GM18517 (cell line): ENCODE measurements around the gene LDHAL6B.

Experiments
- ATAC-seq: cut with Tn5 transposase; IDR thresholded peaks from one replicate; pipeline ENCODE4 v1.9.1; 2021; ENCODE audit warnings: mild to moderate bottlenecking, moderate library complexity; ENCODE audit not compliant: unreplicated experiment

Gene LDHAL6B

GRCh38 chr15:59176653-59177316 is 29.9 kb upstream of the LDHAL6B start:
- no peak for ATAC-seq

GRCh38 chr15:59177317-59177660 is 29.4 kb upstream of the LDHAL6B start:
- ATAC-seq: no peak

DNA sequence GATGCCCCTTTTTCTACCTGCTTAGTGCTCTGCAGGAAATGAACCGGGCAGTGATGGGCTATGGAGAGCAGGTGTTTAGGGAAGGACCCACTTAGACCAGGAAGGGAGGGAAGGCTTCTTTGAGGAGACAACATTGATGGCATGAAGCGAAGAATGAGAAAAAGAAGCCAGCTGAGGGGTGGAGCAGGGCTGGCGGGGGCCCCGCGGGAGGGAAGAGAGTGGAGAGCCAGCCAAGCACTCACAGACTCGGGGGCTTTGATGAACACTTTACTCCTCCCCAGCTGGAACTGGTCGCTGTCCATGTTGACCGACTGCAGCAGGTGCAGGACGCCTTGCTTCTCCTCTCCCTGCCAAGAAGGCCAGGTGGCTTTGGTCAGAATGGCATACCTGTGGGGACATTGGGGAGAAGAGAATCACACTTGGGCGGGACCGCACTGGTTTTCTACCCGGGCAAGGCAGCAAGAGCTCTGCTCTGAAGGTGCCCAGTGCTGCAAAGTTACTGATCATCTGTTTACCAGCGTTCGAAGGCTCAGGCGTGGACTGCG is 28.4 kb upstream of the LDHAL6B start:
- no peak for ATAC-seq

GRCh38 chr15:59179717-59180116 is 26.9 kb upstream of the LDHAL6B start:
- ATAC-seq: no peak

DNA sequence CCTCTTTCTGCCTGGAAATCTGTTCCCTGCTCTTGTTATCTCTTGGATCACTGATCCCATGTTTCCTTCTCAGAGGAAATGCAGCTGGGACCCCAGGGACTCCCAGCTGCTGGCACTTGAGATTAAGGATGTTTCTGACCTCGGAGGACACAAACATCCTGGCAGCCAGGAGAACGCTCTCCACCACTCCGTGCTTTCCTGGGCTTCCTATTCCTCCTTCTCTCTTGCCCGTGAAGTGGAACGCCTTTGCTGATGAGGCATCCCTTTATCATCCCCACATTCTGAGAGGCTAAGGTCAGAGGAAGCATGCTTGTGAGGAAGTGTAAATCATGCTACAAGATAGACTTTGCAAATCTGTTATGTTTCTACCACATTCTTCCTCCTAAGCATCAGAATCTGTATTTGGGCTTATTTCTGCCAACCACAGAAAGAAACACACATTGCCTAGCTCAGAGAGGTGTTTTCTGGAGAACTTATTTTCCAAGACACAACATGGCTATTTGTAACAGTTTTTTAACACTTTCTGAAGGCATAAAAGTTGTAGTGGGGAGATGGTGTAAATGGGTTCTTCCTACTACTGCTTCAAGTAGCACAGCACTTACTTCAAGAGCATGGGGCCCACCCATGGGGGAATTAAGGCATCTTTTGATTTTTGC is 25.6 kb upstream of the LDHAL6B start:
- ATAC-seq: no peak

DNA sequence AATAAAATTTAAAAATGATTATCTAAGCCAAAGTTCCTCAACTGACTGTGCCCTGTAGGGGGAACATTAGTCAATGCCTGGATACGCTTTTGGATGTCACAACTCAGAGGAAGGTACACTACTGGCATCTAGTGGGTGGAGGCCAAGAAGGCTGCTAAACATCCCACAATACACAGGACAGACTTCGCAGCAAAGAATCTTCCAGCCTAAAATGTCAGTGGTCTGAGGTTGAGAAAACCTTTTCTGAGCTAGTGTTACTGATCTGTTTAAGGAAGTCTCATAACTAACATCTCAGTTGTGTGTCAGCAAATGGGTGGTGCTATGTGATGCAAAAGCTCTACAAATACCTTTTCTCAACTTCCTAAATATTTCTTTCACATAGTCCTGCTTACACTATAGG is 20.9 kb upstream of the LDHAL6B start:
- no peak for ATAC-seq

- ATAC-seq: no peak
These were observed 20.1 kb upstream of the LDHAL6B start for GRCh38 chr15:59186501-59186900.

DNA sequence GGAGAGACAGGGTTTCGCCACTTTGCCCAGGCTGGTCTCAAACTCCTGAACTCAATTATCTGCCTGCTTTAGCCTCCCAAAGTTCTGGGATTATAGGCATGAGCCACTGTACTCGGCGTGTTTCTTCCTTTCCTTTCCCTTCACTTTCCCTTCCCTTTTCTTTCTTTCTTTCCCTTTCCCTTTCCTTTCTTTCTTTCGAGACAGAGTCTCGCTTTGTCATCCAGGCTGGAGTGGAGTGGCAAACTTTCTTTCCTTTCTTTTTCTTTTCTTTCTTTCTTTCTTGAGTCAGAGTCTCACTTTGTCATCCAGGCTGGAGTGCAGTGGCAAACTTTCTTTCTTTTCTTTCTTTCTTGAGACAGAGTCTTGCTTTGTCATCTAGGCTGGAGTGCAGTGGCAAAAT is 17.4 kb upstream of the LDHAL6B start:
- ATAC-seq: no peak

- ATAC-seq: no peak
These were observed 16.4 kb upstream of the LDHAL6B start for GRCh38 chr15:59190291-59190690.

GRCh38 chr15:59191855-59192237 is 14.8 kb upstream of the LDHAL6B start:
- no peak for ATAC-seq

GRCh38 chr15:59194639-59195325 is 11.9 kb upstream of the LDHAL6B start:
- ATAC-seq: no peak

- no peak for ATAC-seq
These were observed 10.2 kb upstream of the LDHAL6B start for GRCh38 chr15:59196416-59196815.

- no peak for ATAC-seq
These were observed 9.2 kb upstream of the LDHAL6B start for GRCh38 chr15:59197454-59197853.

GRCh38 chr15:59199626-59200465 is 6.8 kb upstream of the LDHAL6B start:
- no peak for ATAC-seq

DNA sequence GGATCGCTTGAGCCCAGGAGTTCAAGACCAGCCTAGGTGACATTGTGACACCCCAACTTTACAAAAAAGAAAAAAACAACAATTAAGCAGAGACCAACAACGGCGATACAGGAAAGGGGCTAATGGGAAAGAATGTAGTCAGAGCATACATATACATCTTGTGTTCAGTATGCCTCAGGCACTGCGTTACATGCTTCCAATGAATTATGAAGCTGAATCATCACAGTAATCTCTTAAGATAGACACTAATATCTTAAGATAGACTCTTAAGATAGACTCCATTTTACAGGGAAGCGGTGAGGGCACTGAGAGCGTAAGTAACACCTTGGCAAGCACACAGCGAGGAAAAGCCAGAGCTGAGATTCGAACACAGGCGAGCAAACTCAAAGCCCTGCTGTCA is 6.1 kb upstream of the LDHAL6B start:
- ATAC-seq: no peak

- ATAC-seq: no peak
These were observed 3.6 kb upstream of the LDHAL6B start for GRCh38 chr15:59203008-59203407.

DNA sequence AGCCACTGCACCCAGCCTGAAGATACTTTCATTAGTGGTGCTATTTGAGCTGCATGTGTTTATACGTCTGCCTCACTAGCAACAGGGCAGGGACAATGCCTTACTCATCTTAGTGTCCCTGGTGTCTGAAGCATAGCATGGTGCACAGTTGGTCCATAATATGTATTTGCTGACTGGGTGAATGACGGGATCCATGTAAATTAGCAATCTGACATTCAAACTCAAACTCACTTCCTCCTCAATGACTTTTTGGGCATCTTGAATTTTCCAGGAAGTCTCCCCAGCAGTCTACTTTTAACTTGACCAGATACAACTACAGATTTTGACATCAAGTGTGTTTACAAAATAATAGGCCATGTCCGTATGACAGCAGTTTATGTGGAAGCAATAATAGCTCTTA is 3.0 kb upstream of the LDHAL6B start:
- ATAC-seq: no peak

DNA sequence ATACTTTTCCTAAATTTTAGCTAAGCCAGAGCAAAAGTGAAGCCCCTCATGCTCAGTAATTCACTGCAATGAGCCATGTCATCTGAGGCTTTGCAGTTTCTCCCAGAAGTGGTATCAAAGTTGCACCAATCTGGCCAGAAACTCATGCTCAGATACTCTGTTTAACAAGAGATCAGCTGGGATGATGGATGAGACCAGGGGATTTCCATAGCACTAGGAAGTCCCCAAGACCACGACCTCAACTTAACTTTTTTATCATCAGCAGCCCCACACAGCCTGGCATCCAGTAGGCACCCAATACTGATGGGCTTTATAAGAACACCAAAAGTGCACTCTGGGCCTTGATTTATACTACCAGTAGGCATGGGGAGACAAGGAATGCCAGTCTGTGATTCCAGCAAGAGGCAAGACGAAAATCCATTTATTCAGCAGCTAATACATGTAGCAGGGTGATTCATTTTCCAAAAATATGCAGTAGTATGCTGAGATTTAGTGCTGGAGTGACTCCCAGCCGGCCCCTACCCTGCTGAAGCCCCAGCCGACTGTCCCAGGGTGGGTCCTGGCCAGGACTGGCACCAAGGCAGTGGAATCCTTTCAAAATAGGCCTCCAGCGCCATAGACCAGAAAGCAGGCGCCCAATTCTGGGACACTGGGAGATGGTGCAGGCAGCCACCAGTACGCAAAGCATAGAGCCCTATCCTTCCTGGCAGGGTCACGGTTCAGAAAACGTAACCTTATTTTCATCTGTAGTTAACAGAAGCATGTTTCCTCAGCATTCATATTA is 612 bp upstream of the LDHAL6B start:
- no peak for ATAC-seq

GRCh38 chr15:59208613-59209249 is 2.1 kb downstream of the LDHAL6B start:
- ATAC-seq: no peak

DNA sequence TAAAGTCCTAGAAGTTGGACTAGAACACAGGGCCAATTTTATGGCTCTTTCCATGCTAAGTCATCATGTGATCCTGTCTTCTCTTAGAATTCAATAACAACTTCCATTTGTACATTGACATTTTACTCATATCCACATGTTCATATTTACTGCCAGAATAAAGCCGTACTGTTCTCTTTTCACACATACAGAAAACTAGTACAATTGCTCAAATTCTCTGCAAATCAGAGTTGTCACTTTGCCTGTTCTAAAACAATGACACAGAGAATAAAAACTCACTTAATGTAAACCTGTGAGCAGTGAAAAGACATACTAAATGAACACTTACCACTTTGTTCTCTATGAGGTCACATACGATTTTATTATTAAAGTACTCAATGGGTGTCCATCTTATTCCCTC is 3.5 kb downstream of the LDHAL6B start:
- ATAC-seq: no peak
